ENCODE results near the gene BAHD1. TPM values are rescaled to one million over a fixed set of nuclear protein-coding genes. Genes with fewer than 3 reads are reported as not detected.

BAHD1 gene
- total RNA-seq, 1 experiment from 2014 or later: 6.0 TPM

GRCh38 chr15:40424483-40425115, 16.2 kb upstream of the BAHD1 start:
- DNase-seq (ENCODE audit: low spot score): no peak

GRCh38 chr15:40425681-40426080, 15.1 kb upstream of the BAHD1 start:
- DNase-seq (ENCODE audit: low spot score): no peak

DNA sequence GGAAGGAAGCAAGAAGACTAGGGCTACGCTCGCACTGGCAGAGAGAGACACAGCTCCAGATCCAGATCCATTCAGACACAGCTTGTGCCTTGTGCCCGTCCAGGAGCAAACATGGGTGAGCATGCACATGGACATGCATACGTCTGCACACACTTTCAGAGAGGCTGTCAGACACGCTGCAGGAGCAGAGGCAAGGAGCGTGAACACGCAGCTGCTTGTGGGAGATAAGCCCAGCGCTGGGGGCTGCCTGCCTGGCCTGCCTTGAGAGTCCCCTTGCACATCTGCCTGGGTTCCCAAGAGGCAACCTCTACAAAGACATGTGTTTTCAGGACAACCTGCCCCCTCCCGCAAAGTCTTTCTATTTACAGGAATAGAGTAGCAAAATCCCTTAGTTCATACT, 13.6 kb upstream of the BAHD1 start:
- no peak for DNase-seq (ENCODE audit: low spot score)

DNA sequence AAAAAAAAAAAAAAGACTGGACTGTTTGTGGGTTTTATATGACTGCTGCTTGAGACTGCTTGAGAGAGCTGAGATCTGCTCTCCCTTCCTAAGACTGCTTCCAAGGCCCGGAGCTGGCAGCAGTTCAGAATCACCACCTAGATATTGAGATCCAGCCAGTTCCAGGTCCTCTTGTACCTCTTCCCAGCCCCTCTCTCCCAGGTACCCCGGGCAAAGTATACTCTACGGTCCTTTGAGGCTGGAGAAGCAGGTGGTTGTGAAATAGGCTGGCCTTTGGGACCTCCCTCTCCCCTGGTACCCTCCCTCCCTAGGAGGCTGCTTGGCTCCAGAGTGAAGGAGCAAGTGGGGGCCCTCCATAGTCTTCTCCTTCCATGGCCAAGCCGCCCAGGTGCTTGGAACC, 12.6 kb upstream of the BAHD1 start:
- DNase-seq (ENCODE audit: low spot score): no peak

- DNase-seq (ENCODE audit: low spot score): no peak
Observed at GRCh38 chr15:40429068-40429710, 11.6 kb upstream of the BAHD1 start.

DNA sequence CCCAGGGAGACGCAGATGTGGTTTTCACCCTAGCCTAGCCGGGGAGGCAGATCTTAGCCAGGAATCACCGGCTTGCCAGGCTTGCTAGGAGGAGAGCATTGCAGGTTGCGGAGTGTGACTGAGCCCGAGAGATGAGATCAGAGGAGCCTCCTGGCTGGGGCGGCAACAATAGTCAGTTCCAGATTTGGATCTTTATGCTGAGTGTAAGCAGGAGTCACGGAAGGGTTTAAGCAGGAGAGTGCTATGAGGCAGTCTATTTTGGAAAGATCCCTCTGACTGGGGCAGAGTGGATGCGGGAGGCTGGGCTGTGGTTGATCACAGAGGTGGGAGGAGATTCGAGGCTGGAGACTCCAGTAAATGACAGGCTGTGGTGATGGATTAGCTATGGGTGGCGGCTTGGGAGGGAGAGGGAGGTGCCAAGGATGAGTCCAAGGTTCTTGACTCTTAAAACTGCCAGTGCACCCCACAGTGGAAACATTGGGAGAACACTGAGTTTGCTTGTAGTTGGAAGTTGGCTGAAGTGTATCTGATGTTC, 10.4 kb upstream of the BAHD1 start:
- DNase-seq (ENCODE audit: low spot score): no peak

DNA sequence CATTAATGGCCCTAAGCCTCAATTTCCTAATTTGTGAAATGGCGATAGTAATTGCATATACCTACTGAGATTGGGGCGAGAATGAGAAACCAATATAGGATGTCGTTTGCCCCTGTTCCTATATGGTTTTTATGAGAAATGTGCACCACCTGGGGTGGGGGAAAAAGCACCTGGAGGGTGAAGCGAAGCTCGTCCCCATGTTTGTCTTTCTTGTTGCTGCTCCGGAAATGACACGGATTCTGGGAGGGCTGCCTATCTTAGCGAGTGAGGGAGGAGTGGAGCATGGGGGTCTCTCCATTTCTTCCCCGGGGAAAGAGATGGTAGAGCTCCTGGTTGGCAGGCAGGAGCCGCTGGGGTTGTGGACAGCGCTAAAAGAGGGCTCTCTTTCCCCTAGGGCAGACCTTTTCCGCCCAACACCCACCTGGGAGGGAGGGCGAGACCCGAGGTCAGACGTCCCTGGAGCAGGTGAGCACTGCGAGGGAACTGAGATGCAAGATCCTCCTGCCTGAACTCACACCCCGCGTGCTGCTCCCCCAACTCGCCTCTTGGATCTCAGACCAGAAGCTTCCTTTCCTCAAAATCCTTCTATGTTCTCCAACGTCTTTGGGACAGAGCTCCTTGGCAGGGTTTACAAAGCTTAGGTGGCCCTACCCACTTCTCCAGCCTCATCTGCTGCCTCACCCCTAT, 5.6 kb upstream of the BAHD1 start:
- DNase-seq (ENCODE audit: low spot score): no peak

GRCh38 chr15:40435710-40436089, 5.1 kb upstream of the BAHD1 start:
- no peak for DNase-seq (ENCODE audit: low spot score)

DNA sequence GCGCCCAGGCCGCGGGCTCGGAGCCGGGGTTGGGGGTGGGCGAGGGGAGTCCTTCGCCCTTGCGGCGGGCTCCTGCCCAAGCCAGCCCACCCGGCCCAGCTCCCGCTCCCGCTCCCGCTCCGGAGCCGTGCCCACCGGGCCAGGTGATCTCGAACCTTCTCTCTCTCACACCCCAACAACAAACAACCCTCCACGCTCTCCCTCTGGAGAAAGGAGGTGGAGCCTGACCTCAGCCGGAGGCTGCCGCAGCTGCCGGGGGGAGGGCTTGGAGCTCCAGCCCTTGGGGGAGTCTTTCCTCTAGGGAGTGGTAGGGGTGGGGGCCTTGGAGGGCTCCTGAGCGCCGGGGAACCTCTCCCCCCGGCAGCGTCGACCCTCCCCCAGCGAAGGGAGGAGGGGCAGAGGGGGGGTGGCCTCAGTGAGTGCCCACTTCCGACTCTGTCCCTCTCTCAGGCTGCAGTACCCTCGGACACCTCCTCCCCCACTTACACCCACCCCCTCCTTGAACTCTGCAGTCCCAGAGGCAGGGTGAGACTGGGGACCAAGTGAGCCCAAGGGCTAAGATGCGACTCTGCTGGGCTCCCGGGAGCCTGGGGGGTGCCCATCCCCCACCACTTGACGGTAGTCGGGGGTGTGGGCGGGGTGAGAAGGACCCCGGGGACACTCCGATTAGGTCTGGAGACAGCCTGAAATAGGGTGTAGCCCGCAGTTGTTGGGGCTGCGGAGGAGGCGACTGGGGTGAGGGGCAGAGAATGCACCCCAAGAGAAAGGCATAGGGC, 4.4 kb upstream of the BAHD1 start:
- no peak for DNase-seq (ENCODE audit: low spot score)

DNA sequence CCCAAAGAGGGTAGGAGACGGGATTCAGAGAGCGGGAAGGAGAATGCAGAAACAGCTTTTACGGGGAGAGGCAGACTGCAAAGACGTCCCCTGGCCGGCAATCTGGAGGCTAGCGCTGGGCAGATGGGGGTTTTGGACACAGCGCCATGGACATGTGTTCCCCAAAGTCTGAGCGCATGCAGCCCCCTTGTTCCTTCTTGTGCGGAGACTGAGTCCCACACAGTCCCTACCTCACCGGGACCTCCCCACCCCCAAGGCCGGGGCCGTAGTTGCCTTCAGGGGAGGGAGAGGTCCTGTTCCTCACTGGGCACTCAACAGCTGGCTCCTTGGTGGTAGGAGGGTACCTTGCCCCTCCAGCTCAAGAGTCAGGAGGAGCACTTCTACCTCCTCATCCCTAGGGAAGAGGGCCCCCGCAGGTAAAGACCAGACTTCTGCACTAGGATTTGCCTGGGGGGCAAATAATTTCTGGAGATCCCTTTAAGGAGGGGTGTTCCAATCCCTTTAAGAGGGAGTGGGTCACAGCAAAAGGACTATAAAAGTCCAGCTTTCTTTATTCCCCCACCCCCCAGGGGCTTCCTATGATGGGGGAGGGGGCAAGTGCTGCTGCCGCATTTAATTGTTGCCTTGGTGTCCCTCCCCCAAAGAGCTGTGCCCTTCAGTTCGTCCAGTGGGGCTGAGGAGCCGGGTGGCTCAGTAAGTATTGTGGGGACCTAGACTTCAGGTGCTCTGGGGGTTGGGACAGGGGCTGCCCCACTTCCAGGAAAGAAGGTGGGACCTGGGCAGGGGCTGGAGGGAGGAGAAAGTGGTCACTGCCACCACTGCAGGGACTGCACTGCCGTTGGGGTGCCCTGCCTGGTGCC, 3.6 kb upstream of the BAHD1 start:
- no peak for DNase-seq (ENCODE audit: low spot score)

DNA sequence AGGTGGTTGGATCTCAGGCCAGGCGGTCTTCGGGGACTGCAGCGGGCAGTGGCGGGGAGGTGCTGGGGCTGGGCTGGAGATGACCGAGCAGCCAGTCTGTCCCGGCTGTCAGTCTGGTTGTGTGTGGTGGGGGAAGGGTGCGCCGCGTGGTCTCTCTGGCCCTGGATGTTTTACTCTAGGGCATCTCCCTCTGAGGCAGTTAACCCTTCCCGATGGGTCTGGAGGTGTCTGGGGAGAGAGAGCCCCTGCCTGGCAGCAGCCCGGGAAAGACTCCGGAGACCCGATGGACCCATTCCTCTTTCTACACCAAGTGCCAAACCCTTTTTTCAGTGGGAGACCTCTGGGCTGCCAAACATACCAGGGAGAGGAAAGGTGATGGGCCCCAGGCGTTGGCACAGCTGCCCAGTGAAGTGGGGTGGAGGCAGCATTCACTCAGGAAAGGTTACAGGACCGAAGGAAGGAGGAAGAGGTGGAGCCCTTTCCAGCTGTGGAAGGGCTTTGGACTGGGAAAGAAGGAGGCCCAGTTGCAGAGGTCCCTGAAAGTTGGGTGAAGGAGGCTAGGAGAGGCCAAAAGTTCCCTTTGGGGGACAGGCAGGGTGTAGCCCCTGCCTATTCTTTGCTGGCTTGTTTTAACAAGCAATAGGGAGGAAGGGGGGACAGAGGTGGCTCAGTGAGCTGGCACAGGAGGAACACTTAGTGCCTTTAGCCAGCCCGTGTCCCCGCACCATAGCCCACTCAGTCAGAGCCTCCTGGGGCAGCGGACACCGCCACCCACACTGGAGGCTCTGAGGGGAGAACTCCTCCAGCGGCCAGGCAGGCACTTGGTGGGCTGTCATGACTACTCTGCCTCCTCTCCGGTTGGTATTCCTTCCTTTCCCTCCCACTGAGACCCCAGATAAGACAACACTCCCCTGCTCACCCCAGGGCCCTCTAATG, 2.7 kb upstream of the BAHD1 start:
- DNase-seq (ENCODE audit: low spot score): no peak

GRCh38 chr15:40438712-40439111, 2.0 kb upstream of the BAHD1 start:
- DNase-seq (ENCODE audit: low spot score): no peak

DNA sequence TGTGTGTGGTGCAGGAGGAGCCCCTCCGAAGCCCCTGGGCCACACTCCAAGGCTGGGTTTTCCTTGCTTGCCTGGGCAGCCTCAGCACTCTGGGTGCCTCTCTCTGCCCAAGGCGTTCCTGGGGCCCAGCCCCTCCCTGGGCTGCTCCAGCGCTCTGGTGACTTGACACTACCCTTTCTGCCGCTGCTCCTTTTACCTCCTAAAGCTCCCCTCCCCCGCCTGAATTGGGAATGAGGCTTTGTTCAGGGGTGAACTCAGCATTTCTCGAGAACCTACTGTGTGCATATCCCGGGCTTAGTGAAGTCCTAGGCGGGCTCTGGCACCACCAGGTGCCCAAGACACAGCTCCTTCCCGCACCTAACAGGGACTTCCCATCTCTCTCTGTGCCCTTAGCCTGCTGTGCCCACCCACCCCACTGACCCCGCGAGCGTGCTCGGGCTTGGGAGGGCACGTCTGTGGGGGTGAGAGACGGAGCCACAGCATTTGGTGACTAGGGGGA, 1.2 kb upstream of the BAHD1 start:
- no peak for DNase-seq (ENCODE audit: low spot score)

DNA sequence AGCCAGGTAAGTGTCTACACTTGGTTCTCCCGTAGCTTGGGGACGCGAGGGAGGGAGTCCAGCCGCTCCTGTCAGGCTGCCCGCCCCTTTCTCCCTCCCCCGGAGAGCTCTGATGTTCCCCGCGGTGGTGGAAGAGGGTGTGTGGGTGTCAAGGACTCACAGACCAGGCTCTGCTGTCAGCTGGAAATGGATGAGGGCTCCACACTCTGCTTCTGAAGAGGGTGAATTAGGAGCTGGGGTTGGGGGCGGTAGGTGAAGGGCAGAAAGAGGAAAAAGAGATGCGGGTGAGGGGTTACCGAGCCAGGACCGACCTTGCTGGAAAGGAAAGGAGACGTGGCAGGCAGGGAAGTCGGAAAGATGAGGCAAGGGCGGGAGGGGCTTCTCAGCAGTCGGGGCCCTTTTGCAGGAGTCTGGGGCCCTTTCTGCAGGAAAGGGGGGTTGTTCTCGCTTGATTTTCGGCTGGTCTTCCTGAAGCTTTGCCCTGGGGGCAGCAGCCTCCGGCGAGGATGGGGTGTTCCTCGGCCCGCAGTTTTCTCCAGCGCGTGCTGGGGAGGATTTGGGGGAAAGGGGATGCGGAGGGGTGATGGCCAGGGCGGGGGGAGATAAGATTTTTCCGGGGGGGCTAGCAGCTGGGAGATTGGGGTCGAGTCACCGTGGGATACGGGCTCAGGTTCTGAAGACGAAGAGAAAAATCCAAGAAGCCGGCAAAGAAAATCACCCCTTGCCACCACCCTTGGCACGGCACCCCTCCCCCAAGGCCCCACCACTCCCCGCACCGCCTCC, 602 bp upstream of the BAHD1 start:
- DNase-seq (ENCODE audit: low spot score): no peak

DNA sequence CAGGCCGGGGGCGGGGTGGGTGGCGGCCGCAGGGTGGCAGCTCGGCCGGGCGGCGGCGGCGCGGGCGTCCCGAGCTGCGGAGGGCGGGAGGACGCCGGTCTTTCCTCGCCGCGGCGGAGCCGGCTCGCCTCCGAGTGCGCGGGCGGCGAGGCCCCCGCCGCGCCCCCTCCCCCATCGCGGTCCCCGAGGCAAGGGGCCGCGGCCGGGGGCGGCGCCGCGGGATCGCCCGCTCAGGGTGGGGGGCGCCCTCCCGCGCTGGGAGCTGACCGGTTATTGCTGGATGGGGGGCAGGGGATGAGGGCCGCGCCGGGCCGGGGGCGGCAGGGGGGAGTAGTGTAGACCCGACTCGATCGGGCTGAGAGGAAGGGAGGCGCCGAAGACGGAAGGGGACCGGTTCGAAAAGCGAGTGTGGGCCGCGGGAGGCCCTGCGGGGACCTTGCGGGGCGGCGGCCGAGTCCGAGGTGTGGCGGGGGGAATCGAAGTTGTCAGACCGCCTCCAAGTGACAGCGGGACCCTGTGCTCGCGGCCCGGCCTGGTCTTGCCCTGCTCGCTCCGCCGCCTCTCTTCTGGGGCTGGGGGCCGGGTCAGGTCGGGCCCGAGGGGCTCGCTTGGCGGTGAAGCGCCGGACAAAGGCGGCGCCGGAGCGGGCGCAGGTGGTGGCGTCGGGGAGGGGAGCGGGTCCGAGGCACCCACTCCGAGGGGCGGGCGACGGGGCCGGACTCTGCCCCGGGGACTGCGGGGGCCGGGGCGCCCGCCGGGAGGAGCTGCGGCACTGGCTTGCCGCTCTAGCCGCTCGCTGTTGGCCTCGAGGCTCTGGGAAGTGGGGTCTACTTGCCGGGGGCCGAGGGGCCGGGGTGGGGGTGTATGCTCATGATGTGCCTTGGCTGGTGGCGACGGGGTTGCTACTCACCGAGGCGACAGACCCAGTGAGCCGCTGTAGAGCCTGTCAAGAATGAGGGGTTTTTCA, 1.1 kb downstream of the BAHD1 start:
- no peak for DNase-seq (ENCODE audit: low spot score)

- DNase-seq (ENCODE audit: low spot score): no peak
Observed at GRCh38 chr15:40443255-40443654, 2.5 kb downstream of the BAHD1 start.

DNA sequence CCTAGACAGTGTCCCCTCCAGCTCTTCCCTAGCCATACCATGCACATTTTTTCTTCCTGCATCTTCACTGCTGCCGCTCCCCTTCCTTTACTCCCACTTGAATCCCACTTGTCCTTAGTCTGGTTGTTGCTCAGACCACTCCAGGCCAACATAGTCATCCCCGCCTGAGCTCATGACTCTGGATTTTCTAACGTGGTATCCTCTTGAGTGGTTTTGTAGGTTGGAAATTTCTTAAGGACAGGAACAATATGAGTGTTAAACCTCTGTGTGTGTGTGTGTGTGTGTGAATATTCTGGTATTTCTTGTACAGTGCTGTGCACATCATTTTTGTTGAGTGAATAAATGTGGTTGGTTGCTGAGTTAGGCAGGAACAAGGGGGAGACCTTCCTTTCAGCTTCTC, 3.1 kb downstream of the BAHD1 start:
- DNase-seq (ENCODE audit: low spot score): no peak

GRCh38 chr15:40444736-40445135, 4.0 kb downstream of the BAHD1 start:
- no peak for DNase-seq (ENCODE audit: low spot score)
